Immature natural killer cell (primary cell): ENCODE data around the gene UGCG. TPM values are rescaled to one million over a fixed set of nuclear protein-coding genes. Genes with fewer than 3 reads are reported as not detected.
"Not testable (repeated sequence)": the region's sequence is repeated elsewhere in the genome, so short reads cannot be mapped to it uniquely, and the experiment has no call there.

Experiments
- DNase-seq, 3 donors: peaks; one replicate each; pipeline ENCODE4 v3.0.0; 2022; ENCODE audit warnings: mixed read lengths in 1 of 3
- H3K27ac Mint-ChIP-seq, 6 donors: one replicate each; pipeline ENCODE4 v1.8.0; 2020; ENCODE audit warnings: mixed read lengths in 6 of 6, mild to moderate bottlenecking in 5 of 6, inconsistent platforms in 4 of 6, moderate library complexity in 3 of 6
- H3K27me3 Mint-ChIP-seq, 3 donors: one replicate each; pipeline ENCODE4 v1.8.0; 2020 to 2021; ENCODE audit warnings: low read depth in 3 of 3, mild to moderate bottlenecking in 3 of 3, mixed read lengths in 3 of 3, moderate library complexity in 3 of 3, inconsistent platforms in 1 of 3
- H3K36me3 Mint-ChIP-seq, 3 donors: one replicate each; pipeline ENCODE4 v1.8.0; 2020; ENCODE audit warnings: mixed read lengths in 3 of 3, inconsistent platforms in 2 of 3, mild to moderate bottlenecking in 2 of 3
- H3K4me1 Mint-ChIP-seq, 2 donors: one replicate each; pipeline ENCODE4 v1.8.0; 2020; ENCODE audit warnings: inconsistent platforms in 2 of 2, mild to moderate bottlenecking in 2 of 2, mixed read lengths in 2 of 2, moderate library complexity in 1 of 2
- H3K4me3 Mint-ChIP-seq, 5 donors: one replicate each; pipeline ENCODE4 v1.8.0; 2020; ENCODE audit warnings: mild to moderate bottlenecking in 5 of 5, mixed read lengths in 5 of 5, inconsistent platforms in 3 of 5, moderate library complexity in 3 of 5
- H3K9me3 Mint-ChIP-seq, 6 donors: one replicate each; pipeline ENCODE4 v1.8.0; 2020; ENCODE audit warnings: mild to moderate bottlenecking in 6 of 6, mixed read lengths in 6 of 6, inconsistent platforms in 4 of 6, moderate library complexity in 3 of 6
- polyA plus RNA-seq, 3 donors: library from polyadenylated mRNA; unstranded; fragments of 300-500 nt; fragmentation: Illumina TruSeq; gene quantifications; one replicate each; pipeline ENCODE4 v1.2.3, GENCODE V29; 2021

Gene UGCG
- polyA plus RNA-seq, 3 donors from 2014 or later, result 3.0 to 7.1 (median 6.8) TPM

DNA sequence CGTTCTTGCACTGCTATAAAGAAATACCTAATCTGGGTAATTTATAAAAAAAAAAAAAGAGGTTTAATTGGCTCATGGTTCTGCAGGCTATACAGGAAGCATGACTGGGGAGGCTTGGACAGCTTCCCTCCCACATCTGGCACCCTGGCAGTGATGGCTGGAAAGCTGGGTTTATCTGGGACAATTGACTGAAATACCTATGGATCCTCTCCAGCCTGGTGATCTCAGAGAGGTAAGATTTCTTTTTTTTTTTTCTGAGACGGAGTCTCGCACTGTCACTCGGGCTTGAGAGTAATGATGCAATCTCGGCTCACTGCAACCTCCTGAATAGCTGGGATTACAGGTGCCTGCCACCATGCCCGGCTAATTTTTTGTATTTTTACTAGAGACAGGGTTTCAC lies 22.7 kb upstream of the UGCG start:
- Mint-ChIP-seq H3K4me3 (no peak overlapping the region), H3K27me3 (peaks cover 1 to 3% (median 2%) of the 10 kb centered on the region in 3 donors), H3K36me3 (peaks cover 0 to 10% (median 7%) of the 10 kb centered on the region in 3 donors), H3K27ac (no peak overlapping the region), H3K9me3 (no peaks in the 10 kb centered on the region), H3K4me1 (peaks cover 0 to 4% of the 10 kb centered on the region in 2 donors)
- no peak for DNase-seq

DNA sequence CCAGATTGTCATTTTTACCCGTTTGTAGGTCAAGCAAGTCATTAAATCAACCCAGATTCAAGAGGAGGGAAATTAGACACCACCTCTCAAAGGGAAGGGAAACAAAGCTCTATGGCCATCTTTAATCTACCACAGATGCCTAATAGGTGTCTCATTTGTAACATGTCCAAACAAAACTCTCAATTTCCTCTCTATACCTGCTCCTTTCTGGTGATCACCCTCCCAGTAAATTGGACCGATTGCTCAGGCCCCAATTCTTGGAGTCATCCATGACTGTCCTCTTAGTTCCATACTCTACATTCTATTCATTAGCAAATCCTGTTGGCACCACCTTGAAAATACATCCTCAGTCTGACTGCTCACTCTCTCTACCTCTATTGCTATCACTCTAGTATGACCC lies 22.1 kb upstream of the UGCG start:
- H3K27ac Mint-ChIP-seq, result no peak overlapping the region
- H3K27me3 Mint-ChIP-seq, result peaks cover 1 to 6% (median 3%) of the 10 kb centered on the region in 3 donors
- H3K36me3 Mint-ChIP-seq, result peaks cover 0 to 10% (median 7%) of the 10 kb centered on the region in 3 donors
- no peak overlapping the region for H3K4me3 Mint-ChIP-seq
- H3K4me1 Mint-ChIP-seq, result peaks cover 0 to 4% of the 10 kb centered on the region in 2 donors
- no peak for DNase-seq
- peaks cover 0 to 2% (median 0%) of the 10 kb centered on the region in 6 donors for H3K9me3 Mint-ChIP-seq

DNA sequence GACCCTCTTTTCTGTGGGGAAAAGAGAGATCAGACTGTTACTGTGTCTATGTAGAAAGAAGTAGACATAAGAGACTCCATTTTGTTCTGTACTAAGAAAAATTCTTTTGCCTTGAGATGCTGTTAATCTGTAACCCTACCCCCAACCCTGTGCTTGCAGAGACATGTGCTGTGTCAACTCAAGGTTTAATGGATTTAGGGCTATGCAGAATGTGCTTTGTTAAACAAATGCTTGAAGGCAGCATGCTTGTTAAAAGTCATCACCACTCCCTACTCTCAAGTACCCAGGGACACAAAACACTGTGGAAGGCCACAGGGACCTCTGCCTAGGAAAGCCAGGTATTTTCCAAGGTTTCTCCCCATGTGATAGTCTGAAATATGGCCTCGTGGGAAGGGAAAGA lies 21.3 kb upstream of the UGCG start:
- not testable (repeated sequence) for H3K27ac Mint-ChIP-seq, H3K4me3 Mint-ChIP-seq, DNase-seq, H3K4me1 Mint-ChIP-seq, H3K27me3 Mint-ChIP-seq, H3K9me3 Mint-ChIP-seq
- H3K36me3 Mint-ChIP-seq, result peaks cover 0 to 14% (median 7%) of the 10 kb centered on the region in 3 donors

DNA sequence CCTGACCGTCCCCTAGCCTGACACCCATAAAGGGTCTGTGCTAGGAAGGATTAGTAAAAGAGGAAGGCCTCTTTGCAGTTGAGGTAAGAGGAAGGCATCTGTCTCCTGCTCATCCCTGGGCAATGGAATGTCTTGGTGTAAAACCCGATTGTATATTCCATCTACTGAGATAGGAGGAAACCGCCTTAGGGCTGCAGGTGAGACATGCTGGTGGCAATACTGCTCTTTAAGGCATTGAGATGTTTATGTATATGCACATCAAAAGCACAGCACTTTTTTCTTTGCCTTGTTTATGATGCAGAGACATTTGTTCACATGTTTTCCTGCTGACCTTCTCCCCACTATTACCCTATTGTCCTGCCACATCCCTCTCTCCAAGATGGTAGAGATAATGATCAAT lies 20.9 kb upstream of the UGCG start:
- H3K36me3 Mint-ChIP-seq, result peaks cover 2 to 14% (median 7%) of the 10 kb centered on the region in 3 donors
- not testable (repeated sequence) for DNase-seq, H3K27ac Mint-ChIP-seq, H3K4me1 Mint-ChIP-seq, H3K4me3 Mint-ChIP-seq, H3K27me3 Mint-ChIP-seq, H3K9me3 Mint-ChIP-seq

DNA sequence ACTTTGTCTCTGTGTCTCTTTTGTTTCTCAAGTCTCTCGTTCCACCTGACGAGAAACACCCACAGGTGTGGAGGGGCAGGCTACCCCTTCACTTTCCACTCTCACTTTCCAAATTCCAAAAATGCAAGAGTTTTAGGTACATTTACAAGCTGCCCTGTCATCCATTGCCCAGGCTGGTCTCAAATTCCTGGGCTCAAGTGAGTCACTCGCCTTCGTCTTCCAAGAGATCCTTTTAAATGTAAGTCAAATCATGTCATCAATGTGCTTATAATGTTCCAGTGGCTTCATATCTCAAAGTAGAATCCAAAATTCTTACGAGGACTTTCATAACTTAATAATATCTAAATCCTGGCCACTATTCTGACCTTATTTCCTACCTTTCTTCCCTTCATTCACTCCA lies 20.4 kb upstream of the UGCG start:
- Mint-ChIP-seq H3K27me3 (peaks cover 1 to 9% (median 3%) of the 10 kb centered on the region in 3 donors), H3K4me1 (no peaks in the 10 kb centered on the region), H3K36me3 (peaks cover 4 to 14% (median 7%) of the 10 kb centered on the region in 3 donors), H3K27ac (no peak overlapping the region), H3K9me3 (peaks cover under 1 to 7% (median 5%) of the 10 kb centered on the region in 6 donors), H3K4me3 (no peak overlapping the region)
- DNase-seq, result no peak

DNA sequence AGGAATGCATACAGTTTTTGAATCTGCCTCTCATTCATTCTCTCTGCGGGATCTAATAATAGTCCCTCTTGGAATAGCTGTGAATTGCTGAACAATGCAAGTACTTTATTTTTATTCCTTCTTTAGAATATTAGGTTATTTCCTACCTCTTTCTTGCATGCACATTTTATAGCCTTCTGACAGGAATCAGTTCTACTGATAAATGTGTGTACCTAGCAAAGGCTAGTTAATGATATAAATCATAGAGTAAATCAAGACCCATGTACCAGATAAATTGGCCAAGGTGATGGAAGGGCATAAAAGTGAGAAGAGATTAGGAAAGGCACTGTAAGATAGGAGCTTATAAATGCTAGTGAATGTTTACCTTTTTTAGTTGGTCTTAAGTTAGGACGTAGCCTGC lies 19.2 kb upstream of the UGCG start:
- H3K27me3 Mint-ChIP-seq, result peaks cover 1 to 13% (median 7%) of the 10 kb centered on the region in 3 donors

DNA sequence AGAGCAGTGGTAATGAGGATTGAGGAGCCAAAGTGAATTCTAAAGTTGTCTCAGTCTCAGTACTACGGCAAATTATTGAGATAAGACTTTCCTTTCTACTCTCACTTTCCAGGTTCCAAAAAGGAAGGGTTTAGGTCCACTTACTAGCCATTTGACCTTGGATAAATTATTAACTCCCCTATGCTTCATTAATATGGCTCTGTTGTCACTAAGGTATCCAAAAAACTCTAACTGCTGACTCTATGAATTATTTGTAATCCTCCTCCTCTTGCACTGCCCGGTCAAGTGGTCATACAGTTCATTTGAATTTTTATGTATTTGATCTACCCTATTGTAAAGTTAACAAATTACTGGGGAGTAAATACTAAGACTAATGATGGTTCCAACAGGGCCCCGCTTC lies 17.7 kb upstream of the UGCG start:
- no peak overlapping the region for H3K27ac Mint-ChIP-seq
- H3K4me3 Mint-ChIP-seq, result no peak overlapping the region
- H3K9me3 Mint-ChIP-seq, result peaks cover 2 to 10% (median 5%) of the 10 kb centered on the region in 6 donors
- H3K4me1 Mint-ChIP-seq, result no peaks in the 10 kb centered on the region
- peaks cover 3 to 13% (median 9%) of the 10 kb centered on the region in 3 donors for H3K27me3 Mint-ChIP-seq
- peaks cover 4 to 11% (median 7%) of the 10 kb centered on the region in 3 donors for H3K36me3 Mint-ChIP-seq
- DNase-seq, result no peak

More for the DNA sequence above, 19.2 kb upstream of the UGCG start:
- Mint-ChIP-seq H3K27ac (no peak overlapping the region), H3K4me1 (no peaks in the 10 kb centered on the region), H3K36me3 (peaks cover 4 to 14% (median 7%) of the 10 kb centered on the region in 3 donors), H3K4me3 (no peak overlapping the region), H3K9me3 (peaks cover 2 to 10% (median 5%) of the 10 kb centered on the region in 6 donors)
- DNase-seq, result no peak

DNA sequence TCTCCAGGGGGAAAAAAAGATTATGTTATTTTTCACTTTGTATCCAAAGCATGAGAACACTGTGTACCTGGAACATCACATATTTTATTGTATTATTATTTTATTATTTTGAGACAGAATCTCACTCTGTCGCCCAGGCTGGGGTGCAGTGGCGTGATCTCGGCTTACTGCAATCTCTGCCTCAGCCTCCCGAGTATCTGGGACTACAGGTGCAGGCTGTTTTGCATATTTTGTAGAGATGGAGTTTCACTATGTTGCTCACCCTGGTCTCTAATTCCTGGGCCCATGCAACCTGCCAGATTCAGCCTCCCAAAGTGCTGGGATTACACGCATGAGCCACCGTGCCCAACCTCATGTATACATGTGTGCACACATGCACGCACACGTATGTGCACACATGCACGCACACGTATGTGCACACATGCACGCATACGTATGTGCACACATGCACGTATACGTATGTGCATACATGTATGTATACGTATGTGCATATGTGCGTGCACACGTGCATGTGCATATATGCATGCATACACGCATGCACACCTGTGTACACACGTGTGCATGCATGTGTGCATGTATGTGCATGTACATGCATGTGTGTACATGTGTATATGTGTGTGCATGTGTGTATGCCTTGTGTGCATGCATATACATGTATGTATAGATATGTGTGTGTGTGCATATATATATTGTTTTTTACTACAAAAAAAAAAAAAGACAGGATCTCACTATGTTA lies 9.5 kb upstream of the UGCG start:
- Mint-ChIP-seq H3K36me3 (no peaks in the 10 kb centered on the region), H3K9me3 (no peaks in the 10 kb centered on the region), H3K27ac (no peak overlapping the region), H3K4me3 (no peak overlapping the region), H3K4me1 (peaks cover 4% of the 10 kb centered on the region in 2 donors), H3K27me3 (peaks cover 5% of the 10 kb centered on the region in 3 donors)
- no peak for DNase-seq

DNA sequence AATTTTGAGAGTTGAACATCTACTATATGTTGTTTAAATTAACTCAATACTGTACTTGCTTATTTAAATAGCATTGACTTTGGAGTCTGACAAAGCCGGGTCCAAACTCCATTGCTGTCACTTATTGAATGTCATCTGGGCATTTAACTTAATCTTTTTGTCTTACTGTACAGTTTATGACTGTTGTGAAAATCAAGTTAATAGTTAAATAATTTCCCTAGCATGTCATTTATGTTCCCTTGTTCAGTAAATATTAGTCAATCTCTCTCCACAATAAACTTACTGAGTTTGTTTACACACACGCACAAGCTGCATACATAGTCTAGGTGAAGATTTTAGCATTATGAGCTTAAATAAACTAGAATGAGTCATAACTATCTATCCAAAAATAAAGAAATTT lies 6.3 kb upstream of the UGCG start:
- H3K4me1 Mint-ChIP-seq, result peaks cover 7 to 9% of the 10 kb centered on the region in 2 donors
- H3K36me3 Mint-ChIP-seq, result no peaks in the 10 kb centered on the region
- DNase-seq, result no peak
- H3K27ac Mint-ChIP-seq, result no peak overlapping the region
- H3K27me3 Mint-ChIP-seq, result peaks cover 2 to 3% (median 3%) of the 10 kb centered on the region in 3 donors
- no peaks in the 10 kb centered on the region for H3K9me3 Mint-ChIP-seq
- no peak overlapping the region for H3K4me3 Mint-ChIP-seq

DNA sequence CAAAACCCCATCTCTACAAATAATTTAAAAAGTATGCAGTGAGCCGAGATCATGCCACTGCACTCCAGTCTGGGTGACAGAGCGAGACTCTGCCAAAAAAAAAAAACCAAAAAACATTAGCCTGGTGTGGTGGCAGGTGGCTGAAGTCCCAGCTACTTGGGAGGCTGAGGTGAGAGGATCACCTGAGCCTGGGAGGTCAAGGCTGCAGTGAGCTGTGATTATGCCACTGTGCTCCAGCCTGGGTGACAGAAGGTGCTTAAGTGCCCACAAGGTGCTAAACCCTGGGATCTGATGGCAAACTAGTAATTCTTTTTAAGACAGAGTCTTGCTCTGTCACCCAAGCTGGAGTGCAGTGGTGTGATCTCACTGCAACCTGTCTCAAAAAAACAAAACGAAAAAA lies 5.7 kb upstream of the UGCG start:
- not testable (repeated sequence) for H3K27me3 Mint-ChIP-seq, DNase-seq, H3K36me3 Mint-ChIP-seq, H3K4me3 Mint-ChIP-seq, H3K27ac Mint-ChIP-seq, H3K9me3 Mint-ChIP-seq
- peaks cover 7 to 13% of the 10 kb centered on the region in 2 donors for H3K4me1 Mint-ChIP-seq

DNA sequence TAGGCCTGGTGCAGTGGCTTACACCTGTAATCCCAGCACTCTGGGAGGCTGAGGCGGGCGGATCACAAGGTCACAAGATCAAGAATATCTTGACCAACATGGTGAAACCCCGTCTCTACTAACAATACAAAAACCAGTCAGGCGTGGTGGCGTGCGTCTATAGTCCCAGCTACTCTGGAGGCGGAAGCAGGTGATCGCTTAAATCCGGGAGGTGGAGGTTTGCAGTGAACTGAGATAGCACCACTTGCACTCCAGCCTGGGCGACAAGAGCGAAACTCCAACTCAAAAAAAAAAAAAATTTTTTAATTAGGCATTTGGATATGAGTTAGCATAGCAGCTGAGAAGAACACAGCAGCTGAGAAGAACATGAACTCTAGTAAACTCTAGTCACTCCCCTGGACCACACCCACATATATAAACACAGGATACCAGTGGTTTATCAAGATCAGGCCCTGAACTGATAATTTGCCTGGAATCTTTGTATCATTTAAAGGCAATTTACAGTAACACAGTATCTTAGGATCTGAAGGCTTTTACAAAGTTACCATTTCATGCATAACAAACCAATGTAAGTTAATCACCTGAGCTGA lies 4.6 kb upstream of the UGCG start:
- Mint-ChIP-seq H3K27ac (no peak overlapping the region), H3K27me3 (peaks cover 0 to 6% (median 5%) of the 10 kb centered on the region in 3 donors), H3K4me3 (no peak overlapping the region), H3K4me1 (peaks cover 8 to 17% of the 10 kb centered on the region in 2 donors), H3K36me3 (no peaks in the 10 kb centered on the region), H3K9me3 (no peaks in the 10 kb centered on the region)
- DNase-seq, result no peak

DNA sequence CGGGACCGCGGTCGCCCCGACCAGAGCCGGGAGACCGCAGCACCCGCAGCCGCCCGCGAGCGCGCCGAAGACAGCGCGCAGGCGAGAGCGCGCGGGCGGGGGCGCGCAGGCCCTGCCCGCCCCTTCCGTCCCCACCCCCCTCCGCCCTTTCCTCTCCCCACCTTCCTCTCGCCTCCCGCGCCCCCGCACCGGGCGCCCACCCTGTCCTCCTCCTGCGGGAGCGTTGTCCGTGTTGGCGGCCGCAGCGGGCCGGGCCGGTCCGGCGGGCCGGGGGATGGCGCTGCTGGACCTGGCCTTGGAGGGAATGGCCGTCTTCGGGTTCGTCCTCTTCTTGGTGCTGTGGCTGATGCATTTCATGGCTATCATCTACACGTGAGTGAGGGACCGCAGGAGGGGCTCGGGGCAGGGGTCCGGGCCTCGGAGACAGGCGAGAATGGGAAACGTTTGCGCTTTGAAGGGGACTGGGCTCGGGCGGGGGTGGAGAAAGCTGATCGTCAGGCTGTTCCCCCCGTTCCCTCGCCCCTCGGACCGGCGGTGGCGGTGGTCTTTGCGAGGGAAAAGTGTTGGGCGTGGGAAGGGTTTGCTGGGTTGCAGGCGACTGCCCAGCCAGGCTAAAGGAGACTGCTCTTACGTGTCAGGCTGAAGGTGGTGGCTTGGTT lies 457 bp downstream of the UGCG start:
- Mint-ChIP-seq H3K27ac (no peak overlapping the region), H3K9me3 (no peaks in the 10 kb centered on the region), H3K4me1 (peaks cover 5 to 14% of the 10 kb centered on the region in 2 donors), H3K4me3 (peak overlapping the region in 3 of 5 donors; percentile 93 to 94 (median 94)), H3K36me3 (no peaks in the 10 kb centered on the region), H3K27me3 (peaks cover 0 to 6% (median 4%) of the 10 kb centered on the region in 3 donors)
- no peak for DNase-seq

DNA sequence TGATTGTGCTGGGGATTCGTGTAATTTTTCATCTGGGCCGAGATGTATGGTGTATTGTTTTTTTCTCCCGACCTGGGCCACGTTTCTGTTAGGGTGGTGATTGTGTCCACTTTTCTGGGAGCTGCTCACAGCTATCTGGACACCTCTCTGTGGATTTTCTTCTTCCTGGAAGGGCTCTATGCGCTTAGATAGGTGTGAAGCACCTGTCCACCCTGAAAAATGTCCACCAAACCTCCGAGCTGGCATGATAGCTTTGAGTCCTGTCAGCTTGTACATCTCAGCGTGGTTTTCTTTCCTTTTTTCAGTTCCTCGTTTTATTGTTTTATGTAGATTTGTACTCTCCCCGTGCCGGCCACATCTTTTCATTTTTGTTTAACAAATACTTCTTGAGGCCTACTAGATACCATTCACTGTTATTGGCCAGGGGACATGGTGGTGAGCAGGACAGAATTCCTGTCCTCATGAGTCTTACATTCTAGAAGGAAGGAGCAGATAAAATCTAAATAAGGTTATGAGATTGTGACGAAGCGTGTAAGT lies 1.1 kb downstream of the UGCG start:
- no peak overlapping the region for H3K27ac Mint-ChIP-seq
- no peaks in the 10 kb centered on the region for H3K36me3 Mint-ChIP-seq
- H3K4me3 Mint-ChIP-seq, result no peak overlapping the region
- no peaks in the 10 kb centered on the region for H3K9me3 Mint-ChIP-seq
- peaks cover 1 to 9% of the 10 kb centered on the region in 2 donors for H3K4me1 Mint-ChIP-seq
- H3K27me3 Mint-ChIP-seq, result peaks cover 0 to 6% (median 4%) of the 10 kb centered on the region in 3 donors
- DNase-seq, result peak in 1 of 3 donors; percentile 10
